Parathyroid adenoma (tissue), 2 donors: ENCODE data around the gene FBRSL1.

ENCODE experiments used
- H2AFZ ChIP-seq: fragments of 300-600 bp; sonication (generic); one replicate; pipeline ENCODE4 v1.7.0; 2017; ENCODE audit warnings: antibody characterized with exemption, mild to moderate bottlenecking
- H3K27ac ChIP-seq: fragments of 300-600 bp; sonication (generic); one replicate; pipeline ENCODE4 v1.7.0; 2017
- H3K27me3 ChIP-seq: fragments of 300-600 bp; sonication (generic); one replicate; pipeline ENCODE4 v1.7.0; 2017; ENCODE audit warnings: low read length; ENCODE audit not compliant: control insufficient read depth, insufficient read depth
- H3K36me3 ChIP-seq: fragments of 300-600 bp; sonication (generic); one replicate; pipeline ENCODE4 v1.7.0; 2017; ENCODE audit warnings: low read length; ENCODE audit not compliant: control insufficient read depth, insufficient read depth
- H3K4me1 ChIP-seq: fragments of 300-600 bp; sonication (generic); one replicate; pipeline ENCODE4 v1.7.0; 2017; ENCODE audit warnings: control low read depth
- H3K4me2 ChIP-seq: fragments of 300-600 bp; sonication (generic); one replicate; pipeline ENCODE4 v1.7.0; 2017; ENCODE audit warnings: low read length
- H3K4me3 ChIP-seq: fragments of 300-600 bp; sonication (generic); one replicate; pipeline ENCODE4 v1.7.0; 2017; ENCODE audit warnings: low read depth, low read length
- H3K79me2 ChIP-seq: fragments of 300-600 bp; sonication (generic); one replicate; pipeline ENCODE4 v1.7.0; 2017; ENCODE audit warnings: control low read depth
- H3K9ac ChIP-seq: fragments of 300-600 bp; sonication (generic); one replicate; pipeline ENCODE4 v1.7.0; 2017; ENCODE audit warnings: mild to moderate bottlenecking
- H3K9me3 ChIP-seq: fragments of 300-600 bp; sonication (generic); one replicate; pipeline ENCODE4 v1.7.0; 2017; ENCODE audit warnings: low read length; ENCODE audit not compliant: control insufficient read depth
- TF ChIP-seq, protein P1 (sequence below): fragments of 300-600 bp; sonication (generic); IDR thresholded peaks from one replicate; pipeline ENCODE4 v1.7.0; 2017; ENCODE audit warnings: antibody characterized with exemption, mild to moderate bottlenecking
- donor health status: primary hyperparathyroidism.

Gene FBRSL1

GRCh38 chr12:132527186-132527882, 37.4 kb downstream of the FBRSL1 start:
- Histone ChIP-seq H3K9me3 (no peaks in the 10 kb centered on the region), H3K79me2 (peaks cover 20% of the 10 kb centered on the region), H3K27ac (no peak overlapping the region), H3K4me2 (no peak overlapping the region), H3K4me1 (no peaks in the 10 kb centered on the region), H3K27me3 (no peaks in the 10 kb centered on the region), H3K9ac (no peak overlapping the region), H3K4me3 (no peak overlapping the region), H2AFZ (no peak overlapping the region), H3K36me3 (no peaks in the 10 kb centered on the region)
- TF ChIP-seq, protein P1, sequence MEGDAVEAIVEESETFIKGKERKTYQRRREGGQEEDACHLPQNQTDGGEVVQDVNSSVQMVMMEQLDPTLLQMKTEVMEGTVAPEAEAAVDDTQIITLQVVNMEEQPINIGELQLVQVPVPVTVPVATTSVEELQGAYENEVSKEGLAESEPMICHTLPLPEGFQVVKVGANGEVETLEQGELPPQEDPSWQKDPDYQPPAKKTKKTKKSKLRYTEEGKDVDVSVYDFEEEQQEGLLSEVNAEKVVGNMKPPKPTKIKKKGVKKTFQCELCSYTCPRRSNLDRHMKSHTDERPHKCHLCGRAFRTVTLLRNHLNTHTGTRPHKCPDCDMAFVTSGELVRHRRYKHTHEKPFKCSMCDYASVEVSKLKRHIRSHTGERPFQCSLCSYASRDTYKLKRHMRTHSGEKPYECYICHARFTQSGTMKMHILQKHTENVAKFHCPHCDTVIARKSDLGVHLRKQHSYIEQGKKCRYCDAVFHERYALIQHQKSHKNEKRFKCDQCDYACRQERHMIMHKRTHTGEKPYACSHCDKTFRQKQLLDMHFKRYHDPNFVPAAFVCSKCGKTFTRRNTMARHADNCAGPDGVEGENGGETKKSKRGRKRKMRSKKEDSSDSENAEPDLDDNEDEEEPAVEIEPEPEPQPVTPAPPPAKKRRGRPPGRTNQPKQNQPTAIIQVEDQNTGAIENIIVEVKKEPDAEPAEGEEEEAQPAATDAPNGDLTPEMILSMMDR = no peak

DNA sequence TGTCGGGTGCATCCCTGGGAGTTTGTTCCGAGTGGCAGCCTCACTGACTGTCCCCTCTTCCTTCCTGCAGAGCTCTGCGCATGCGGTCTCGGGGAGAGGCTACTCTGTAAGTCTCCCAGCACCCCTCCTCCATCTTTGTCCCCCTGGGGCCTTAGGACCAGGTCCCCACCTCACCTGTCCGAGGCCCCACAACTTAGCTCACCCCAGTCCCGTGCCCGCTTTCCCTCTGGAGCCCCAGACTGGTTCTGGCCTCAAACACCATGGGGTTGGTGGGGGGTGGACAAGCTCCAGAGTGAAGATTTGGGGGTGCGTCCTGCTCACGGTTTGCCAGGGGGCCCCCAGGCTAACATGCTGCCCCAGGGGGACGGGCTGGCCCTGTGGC, 37.9 kb downstream of the FBRSL1 start:
- no peak overlapping the region for H2AFZ ChIP-seq
- H3K36me3 ChIP-seq = no peaks in the 10 kb centered on the region

GRCh38 chr12:132528564-132529106, 38.7 kb downstream of the FBRSL1 start:
- Histone ChIP-seq H3K4me3 (no peak overlapping the region), H3K4me2 (no peak overlapping the region), H3K27me3 (no peaks in the 10 kb centered on the region), H3K9me3 (no peaks in the 10 kb centered on the region), H3K4me1 (no peaks in the 10 kb centered on the region), H3K36me3 (no peaks in the 10 kb centered on the region), H3K27ac (no peak overlapping the region), H3K79me2 (peaks cover 12% of the 10 kb centered on the region), H3K9ac (no peak overlapping the region), H2AFZ (no peak overlapping the region)
- TF ChIP-seq, protein P1 = no peak

More for the DNA sequence above, 37.9 kb downstream of the FBRSL1 start:
- TF ChIP-seq, protein P1 = no peak
- no peaks in the 10 kb centered on the region for H3K4me1 ChIP-seq
- no peak overlapping the region for H3K27ac ChIP-seq
- H3K79me2 ChIP-seq = peaks cover 19% of the 10 kb centered on the region
- no peaks in the 10 kb centered on the region for H3K27me3 ChIP-seq
- H3K4me3 ChIP-seq = no peak overlapping the region
- H3K4me2 ChIP-seq = no peak overlapping the region
- no peaks in the 10 kb centered on the region for H3K9me3 ChIP-seq
- no peak overlapping the region for H3K9ac ChIP-seq

GRCh38 chr12:132529156-132529839, 39.3 kb downstream of the FBRSL1 start:
- Histone ChIP-seq H3K9me3 (no peaks in the 10 kb centered on the region), H3K4me1 (no peaks in the 10 kb centered on the region), H3K9ac (no peak overlapping the region), H3K27ac (no peak overlapping the region), H3K79me2 (peaks cover 7% of the 10 kb centered on the region), H3K36me3 (no peaks in the 10 kb centered on the region), H3K4me3 (no peak overlapping the region), H3K27me3 (no peaks in the 10 kb centered on the region), H2AFZ (no peak overlapping the region), H3K4me2 (no peak overlapping the region)
- TF ChIP-seq, protein P1 = no peak
